Stomach smooth muscle (tissue), 2 donors: ENCODE measurements around the gene FAM170A.

ENCODE experiments used
- H3K27ac ChIP-seq: one replicate; pipeline ENCODE4 v1.7.0; 2013; ENCODE audit warnings: mild to moderate bottlenecking, low read length, inconsistent platforms
- H3K27me3 ChIP-seq, 2 donors: one replicate each; pipeline ENCODE4 v1.7.0; 2013; ENCODE audit warnings: low read length in 2 of 2; ENCODE audit not compliant: insufficient read depth in 2 of 2, control insufficient read depth in 1 of 2
- H3K36me3 ChIP-seq, 2 donors: one replicate each; pipeline ENCODE4 v1.7.0; 2013; ENCODE audit warnings: low read length in 2 of 2; ENCODE audit not compliant: control insufficient read depth in 2 of 2, insufficient read depth in 2 of 2
- H3K4me1 ChIP-seq: one replicate; pipeline ENCODE4 v1.7.0; 2013; ENCODE audit warnings: low read length; ENCODE audit not compliant: control insufficient read depth, insufficient read depth
- H3K4me3 ChIP-seq, 2 donors: one replicate each; pipeline ENCODE4 v1.7.0; 2013; ENCODE audit warnings: low read length in 2 of 2
- H3K9ac ChIP-seq, 2 donors: one replicate each; pipeline ENCODE4 v1.7.0; 2013; ENCODE audit warnings: low read length in 2 of 2, mild to moderate bottlenecking in 1 of 2
- H3K9me3 ChIP-seq, 2 donors: one replicate each; pipeline ENCODE4 v1.7.0; 2013; ENCODE audit warnings: low read length in 2 of 2; ENCODE audit not compliant: control insufficient read depth in 2 of 2
- donor health status: healthy.
- donor health status: Pancreatic carcinoma.

FAM170A gene, protein sequence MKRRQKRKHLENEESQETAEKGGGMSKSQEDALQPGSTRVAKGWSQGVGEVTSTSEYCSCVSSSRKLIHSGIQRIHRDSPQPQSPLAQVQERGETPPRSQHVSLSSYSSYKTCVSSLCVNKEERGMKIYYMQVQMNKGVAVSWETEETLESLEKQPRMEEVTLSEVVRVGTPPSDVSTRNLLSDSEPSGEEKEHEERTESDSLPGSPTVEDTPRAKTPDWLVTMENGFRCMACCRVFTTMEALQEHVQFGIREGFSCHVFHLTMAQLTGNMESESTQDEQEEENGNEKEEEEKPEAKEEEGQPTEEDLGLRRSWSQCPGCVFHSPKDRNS

DNA sequence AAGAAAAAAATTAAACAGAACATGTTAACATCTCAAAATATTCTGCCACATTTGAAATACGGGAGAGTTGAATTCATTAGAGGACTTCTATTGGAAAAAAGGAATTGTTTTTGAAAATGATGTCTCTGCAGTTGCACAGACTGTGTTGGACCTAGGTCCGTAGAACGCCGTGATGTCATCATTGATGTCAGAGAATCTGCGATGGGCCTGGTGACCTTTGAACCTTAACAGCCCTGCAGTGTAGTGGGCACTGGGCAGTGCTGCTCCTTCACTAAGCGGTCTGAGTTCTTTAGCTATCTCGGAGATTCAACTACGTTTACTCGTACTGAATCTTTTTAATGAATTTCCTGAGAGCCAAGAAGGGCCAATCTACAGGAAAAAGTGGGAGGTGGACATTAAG is at the start of gene FAM170A:
TSS of gene FAM170A (plus strand) at position 220 of the 400 bp plus-strand sequence. CDS start 211 bp downstream, outside the sequence.
- Histone ChIP-seq H3K27ac (no peak within 1 kb of the TSS), H3K9ac (no peak within 1 kb of the TSS), H3K4me3 (no peak within 1 kb of the TSS), H3K9me3 (no peaks in the 10 kb centered on the region), H3K27me3 (peaks cover 0 to 3% of the 10 kb centered on the region in 2 donors), H3K4me1 (no peaks in the 10 kb centered on the region), H3K36me3 (no peaks in the 10 kb centered on the region)

DNA sequence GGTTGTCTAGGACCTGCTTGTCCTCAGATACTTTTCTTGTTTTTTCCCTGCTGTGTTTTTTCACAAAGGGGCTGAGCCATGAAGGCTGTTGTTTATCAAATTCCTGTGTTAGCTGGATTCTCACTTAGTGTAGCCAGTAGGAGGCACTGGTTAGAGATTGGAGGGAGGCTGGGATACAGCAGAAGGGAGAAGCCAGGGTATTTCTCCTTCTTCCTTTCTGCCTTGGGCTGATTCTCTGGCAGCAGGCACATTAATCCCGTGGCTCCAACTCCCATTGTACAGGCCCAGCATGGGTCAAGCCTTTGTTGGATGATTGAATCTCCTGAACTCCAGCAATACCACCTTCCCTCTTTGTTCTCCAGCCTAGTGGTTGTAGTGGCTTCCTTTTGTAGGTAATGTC is 46.4 kb upstream of the FAM170A start:
- Histone ChIP-seq H3K4me1 (no peaks in the 10 kb centered on the region), H3K36me3 (no peaks in the 10 kb centered on the region), H3K4me3 (no peak overlapping the region), H3K9ac (no peak overlapping the region), H3K27ac (no peak overlapping the region), H3K9me3 (no peaks in the 10 kb centered on the region), H3K27me3 (no peaks in the 10 kb centered on the region)

DNA sequence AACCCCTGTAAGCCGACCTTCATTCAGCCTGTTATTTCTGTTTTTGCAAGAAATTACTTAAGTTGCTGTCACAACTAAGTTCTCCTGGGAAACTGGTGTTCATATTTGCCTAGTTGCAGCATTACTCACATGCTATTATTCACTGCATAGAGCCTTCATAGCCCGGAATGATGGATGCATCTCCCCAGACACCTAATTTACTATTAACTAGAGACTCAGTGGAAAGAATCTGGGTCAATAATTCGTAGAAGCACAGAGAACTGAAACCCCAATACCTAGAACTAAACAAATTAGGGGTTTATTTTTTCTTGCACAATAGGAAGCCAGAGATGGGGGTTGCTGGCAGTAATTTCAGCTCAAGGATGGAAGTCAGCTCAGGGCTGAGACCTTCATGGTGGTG is 45.7 kb upstream of the FAM170A start:
- Histone ChIP-seq H3K9me3 (no peaks in the 10 kb centered on the region), H3K4me3 (no peak overlapping the region), H3K36me3 (no peaks in the 10 kb centered on the region), H3K27me3 (no peaks in the 10 kb centered on the region), H3K9ac (no peak overlapping the region), H3K27ac (no peak overlapping the region), H3K4me1 (no peaks in the 10 kb centered on the region)

DNA sequence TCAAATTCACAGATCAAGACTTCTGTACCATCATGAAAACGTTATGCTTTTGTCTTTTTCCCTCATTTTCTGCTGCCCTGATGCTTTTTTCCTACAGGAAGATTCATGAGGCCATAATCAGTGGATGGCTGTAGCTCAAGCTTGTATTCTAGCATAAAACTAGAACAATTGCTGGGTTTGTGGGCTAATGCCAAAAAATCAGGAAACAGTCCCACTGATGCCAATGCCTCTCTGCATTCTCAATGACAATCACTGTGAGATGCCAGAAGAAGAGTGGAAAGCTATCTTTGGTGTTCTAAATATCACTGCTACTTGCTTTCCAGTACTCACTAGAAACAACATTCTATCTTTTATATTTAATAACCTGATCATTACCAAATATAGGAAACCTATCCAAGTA is 33.3 kb upstream of the FAM170A start:
- Histone ChIP-seq H3K36me3 (no peaks in the 10 kb centered on the region), H3K9me3 (peaks cover 3 to 5% of the 10 kb centered on the region in 2 donors), H3K27ac (no peak overlapping the region), H3K9ac (no peak overlapping the region), H3K27me3 (no peaks in the 10 kb centered on the region), H3K4me3 (no peak overlapping the region), H3K4me1 (no peaks in the 10 kb centered on the region)

DNA sequence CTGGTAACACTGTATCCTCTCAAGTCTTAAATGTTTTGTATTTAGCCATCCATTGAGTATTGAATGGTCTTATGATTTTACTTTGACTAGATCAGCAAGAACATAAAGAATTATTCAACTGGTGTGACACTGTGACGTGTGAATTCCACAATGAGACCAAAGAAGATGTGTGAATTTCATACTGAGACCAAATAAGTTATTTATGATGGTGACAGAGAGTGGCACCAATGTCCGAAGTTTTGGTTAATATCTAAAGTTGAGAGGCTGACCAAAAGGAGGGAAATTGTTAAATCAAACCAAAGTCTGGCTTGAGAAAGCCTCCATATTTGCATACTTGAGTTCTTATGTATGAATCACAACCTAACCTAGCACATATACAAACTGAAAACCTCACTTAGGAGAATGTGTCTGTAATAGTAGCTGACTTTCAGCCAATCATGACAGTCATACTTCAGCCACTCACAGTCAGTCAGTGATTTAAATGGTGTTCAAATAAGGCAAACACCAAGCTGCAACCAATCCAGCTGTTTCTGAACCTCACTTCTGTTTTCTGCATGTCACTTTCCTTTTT is 31.5 kb upstream of the FAM170A start:
- Histone ChIP-seq H3K4me3 (no peak overlapping the region), H3K4me1 (no peaks in the 10 kb centered on the region), H3K9ac (no peak overlapping the region), H3K27me3 (no peaks in the 10 kb centered on the region), H3K36me3 (no peaks in the 10 kb centered on the region), H3K9me3 (no peaks in the 10 kb centered on the region), H3K27ac (no peak overlapping the region)

DNA sequence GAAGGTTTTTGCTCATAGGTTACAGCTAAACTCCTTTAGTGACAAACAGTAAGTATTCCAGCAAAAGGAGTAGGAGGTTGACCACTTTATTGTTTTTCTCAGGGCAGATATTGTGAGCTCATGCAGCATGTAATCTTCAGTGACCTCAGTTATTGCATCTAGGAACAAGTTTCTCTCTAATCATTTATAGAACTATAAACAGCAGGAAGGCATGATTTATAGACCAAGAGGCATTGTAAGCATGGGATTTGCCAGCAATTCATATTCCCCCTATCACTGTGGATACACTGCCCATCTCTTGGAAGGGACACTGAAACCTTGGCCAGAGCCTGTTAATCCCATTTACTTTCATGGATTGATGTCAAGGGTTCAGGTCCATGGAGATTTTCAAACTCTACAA is 15.4 kb upstream of the FAM170A start:
- Histone ChIP-seq H3K4me1 (no peaks in the 10 kb centered on the region), H3K9ac (no peak overlapping the region), H3K36me3 (no peaks in the 10 kb centered on the region), H3K4me3 (no peak overlapping the region), H3K27ac (no peak overlapping the region), H3K27me3 (no peaks in the 10 kb centered on the region), H3K9me3 (no peaks in the 10 kb centered on the region)

DNA sequence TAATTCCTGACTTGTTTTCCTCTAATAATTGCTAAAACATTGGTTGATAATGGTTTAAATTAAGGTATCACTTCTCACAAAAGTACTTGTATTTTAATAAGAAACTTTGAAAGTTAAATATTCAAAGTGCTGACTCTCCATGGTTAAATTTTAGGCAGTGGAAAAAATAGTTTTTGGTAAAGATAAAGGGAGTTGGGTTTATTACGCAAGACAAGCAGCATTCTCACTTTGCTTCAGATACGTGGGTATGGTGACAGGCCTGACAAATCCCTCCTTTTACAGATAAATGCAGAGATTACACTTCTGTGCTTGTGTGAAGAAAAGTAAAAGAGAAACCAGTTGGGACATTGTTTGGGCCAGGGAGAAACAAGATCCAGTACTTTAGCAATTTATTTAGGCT is 14.5 kb upstream of the FAM170A start:
- no peaks in the 10 kb centered on the region for H3K9me3 ChIP-seq
- H3K4me3 ChIP-seq = no peak overlapping the region
- H3K9ac ChIP-seq = no peak overlapping the region
- no peaks in the 10 kb centered on the region for H3K36me3 ChIP-seq
- H3K27me3 ChIP-seq = no peaks in the 10 kb centered on the region
- no peak overlapping the region for H3K27ac ChIP-seq
- no peaks in the 10 kb centered on the region for H3K4me1 ChIP-seq

DNA sequence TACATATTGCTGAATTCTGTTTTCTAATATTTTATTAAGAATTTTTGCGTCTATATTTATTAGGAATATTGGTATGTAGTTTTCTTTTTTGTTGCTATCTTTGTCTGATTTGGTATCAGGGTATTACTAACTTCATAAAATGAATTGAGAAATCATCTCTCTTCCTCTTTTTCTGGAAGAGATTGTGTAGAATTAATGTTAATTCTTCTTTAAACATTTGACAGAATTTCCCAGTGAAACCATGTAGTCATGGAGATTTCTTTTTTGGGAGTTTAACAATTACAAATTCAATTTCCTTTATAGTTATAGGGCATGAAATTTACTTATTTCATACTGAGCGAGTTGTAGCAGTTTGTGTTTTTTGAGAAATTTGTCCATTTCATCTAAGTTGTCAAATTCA is 3.3 kb upstream of the FAM170A start:
- Histone ChIP-seq H3K4me3 (no peak overlapping the region), H3K9me3 (peaks cover 0 to 3% of the 10 kb centered on the region in 2 donors), H3K27me3 (no peaks in the 10 kb centered on the region), H3K36me3 (no peaks in the 10 kb centered on the region), H3K4me1 (no peaks in the 10 kb centered on the region), H3K27ac (no peak overlapping the region), H3K9ac (no peak overlapping the region)

DNA sequence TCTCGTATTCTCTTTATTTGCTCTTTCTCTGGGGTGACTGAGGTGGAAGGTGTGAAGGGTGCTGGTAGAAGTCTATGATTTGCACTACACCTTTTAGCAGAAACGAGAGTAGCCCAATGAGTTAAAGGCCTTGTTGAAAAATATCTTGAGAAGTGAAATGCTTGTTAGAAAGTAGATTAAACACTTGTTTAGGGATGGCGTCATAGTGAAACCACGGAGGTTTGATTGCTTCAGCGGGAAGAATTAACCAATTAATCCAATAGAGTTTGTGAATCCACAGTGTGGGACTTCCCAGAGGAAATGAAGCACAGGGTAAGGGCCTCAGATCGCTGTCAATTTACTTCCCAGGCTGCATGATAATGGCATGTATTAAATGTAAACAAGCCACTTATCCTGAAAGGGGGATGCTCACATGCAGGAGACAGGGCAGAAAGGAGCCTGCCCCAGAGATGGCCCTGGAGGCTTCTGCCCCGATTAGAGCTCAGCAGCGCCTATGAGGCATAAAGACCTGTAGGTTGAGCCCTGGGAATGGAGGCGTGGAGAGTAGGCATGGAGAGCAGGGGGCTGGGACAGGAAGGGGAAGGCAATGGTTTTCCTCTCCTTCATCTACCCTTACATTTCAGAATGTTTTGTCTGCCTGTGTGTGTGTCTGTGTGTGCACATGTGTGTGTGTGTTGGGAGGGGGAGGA is 1.5 kb downstream of the FAM170A start:
- H3K9ac ChIP-seq = no peak overlapping the region
- H3K27ac ChIP-seq = no peak overlapping the region
- peaks cover 0 to 3% of the 10 kb centered on the region in 2 donors for H3K27me3 ChIP-seq
- H3K36me3 ChIP-seq = no peaks in the 10 kb centered on the region
- no peak overlapping the region for H3K4me3 ChIP-seq
- no peaks in the 10 kb centered on the region for H3K9me3 ChIP-seq
- H3K4me1 ChIP-seq = no peaks in the 10 kb centered on the region

DNA sequence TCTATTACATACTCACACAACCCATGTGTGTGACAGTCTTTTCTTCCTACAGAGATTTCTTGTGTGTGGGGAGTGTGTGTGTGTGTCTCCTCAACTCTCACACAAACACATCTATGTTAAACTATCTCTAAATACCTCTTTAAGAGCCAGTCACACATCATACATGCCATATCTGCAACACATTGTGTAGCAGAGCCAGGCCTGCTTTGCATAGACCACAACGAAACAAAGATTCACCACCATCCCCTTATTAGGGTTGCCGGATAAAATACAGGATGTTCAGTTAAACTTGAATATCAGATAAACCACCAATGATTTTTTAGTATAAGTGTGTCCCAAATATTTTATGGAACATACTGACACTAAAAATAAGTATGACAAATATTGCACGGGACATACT is 2.3 kb downstream of the FAM170A start:
- H3K9me3 ChIP-seq = no peaks in the 10 kb centered on the region
- H3K4me3 ChIP-seq = no peak overlapping the region
- H3K9ac ChIP-seq = no peak overlapping the region
- H3K36me3 ChIP-seq = no peaks in the 10 kb centered on the region
- no peak overlapping the region for H3K27ac ChIP-seq
- no peaks in the 10 kb centered on the region for H3K4me1 ChIP-seq
- H3K27me3 ChIP-seq = peaks cover 0 to 3% of the 10 kb centered on the region in 2 donors

DNA sequence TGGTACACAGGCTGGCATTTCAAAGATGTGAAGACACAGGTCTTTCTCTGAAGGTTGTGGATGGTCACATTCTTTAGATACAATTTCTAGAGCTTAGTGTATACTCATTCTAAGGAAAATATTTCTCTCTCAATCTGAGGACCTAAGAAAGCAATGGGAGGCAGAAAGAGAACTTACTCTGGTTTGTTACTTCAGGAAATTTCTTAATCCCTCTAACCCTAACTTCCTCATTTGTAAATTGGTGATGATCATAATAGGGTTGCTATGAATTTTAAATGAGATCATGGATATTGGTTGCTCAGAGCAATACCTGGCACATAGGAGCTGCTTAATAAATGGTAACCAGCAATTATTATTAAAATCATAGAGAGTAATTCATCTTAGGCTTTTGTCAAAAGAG is 22.1 kb downstream of the FAM170A start:
- Histone ChIP-seq H3K9ac (no peak overlapping the region), H3K27ac (no peak overlapping the region), H3K4me3 (no peak overlapping the region), H3K27me3 (no peaks in the 10 kb centered on the region), H3K4me1 (no peaks in the 10 kb centered on the region), H3K9me3 (no peaks in the 10 kb centered on the region), H3K36me3 (no peaks in the 10 kb centered on the region)
